HUES48 (cell line): ENCODE measurements around the gene NT5C2.

Experiments used
- H3K27ac ChIP-seq: one replicate; pipeline ENCODE4 v1.7.0; 2013; ENCODE audit warnings: low read depth, low read length, inconsistent platforms
- H3K27me3 ChIP-seq: 2 replicates; pipeline ENCODE4 v1.6.1; 2013; ENCODE audit warnings: mild to moderate bottlenecking, low read length; ENCODE audit not compliant: control insufficient read depth, insufficient read depth
- H3K36me3 ChIP-seq: 2 replicates; pipeline ENCODE4 v1.6.1; 2013; ENCODE audit warnings: low read length; ENCODE audit not compliant: control insufficient read depth, insufficient read depth
- H3K4me1 ChIP-seq: 2 replicates; pipeline ENCODE4 v1.6.1; 2013; ENCODE audit warnings: mild to moderate bottlenecking, low read length; ENCODE audit not compliant: control insufficient read depth, insufficient read depth
- H3K4me3 ChIP-seq: 2 replicates; pipeline ENCODE4 v1.5.1; 2013; ENCODE audit warnings: mild to moderate bottlenecking, low read depth, low read length
- H3K9ac ChIP-seq: 2 replicates; pipeline ENCODE4 v1.6.1; 2013; ENCODE audit warnings: mild to moderate bottlenecking, low read depth, low read length, moderate library complexity
- H3K9me3 ChIP-seq: 2 replicates; pipeline ENCODE4 v1.6.1; 2013; ENCODE audit warnings: low read length; ENCODE audit not compliant: control insufficient read depth, insufficient read depth

NT5C2 gene

DNA sequence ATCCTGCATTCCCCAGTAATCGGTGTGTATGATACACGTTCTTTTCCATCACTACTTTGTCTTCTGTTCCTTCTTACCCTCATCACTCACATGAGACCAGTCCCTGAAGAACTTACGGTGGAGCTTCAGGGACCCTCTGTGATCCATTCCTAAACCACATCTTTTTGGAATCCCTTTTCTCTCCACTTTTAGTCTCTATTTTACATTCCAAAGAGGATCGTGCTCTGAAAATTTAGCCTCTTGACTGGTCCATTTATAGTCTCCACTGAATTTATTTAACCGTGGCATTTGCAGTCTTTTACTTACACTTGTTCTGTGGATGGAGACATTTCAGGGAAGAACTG is 109.1 kb downstream of the NT5C2 start:
- Histone ChIP-seq H3K27ac (no peak overlapping the region), H3K9me3 (no peaks in the 10 kb centered on the region), H3K36me3 (peaks cover 55% of the 10 kb centered on the region), H3K9ac (no peak overlapping the region), H3K27me3 (no peaks in the 10 kb centered on the region), H3K4me3 (no peak overlapping the region), H3K4me1 (no peaks in the 10 kb centered on the region)

DNA sequence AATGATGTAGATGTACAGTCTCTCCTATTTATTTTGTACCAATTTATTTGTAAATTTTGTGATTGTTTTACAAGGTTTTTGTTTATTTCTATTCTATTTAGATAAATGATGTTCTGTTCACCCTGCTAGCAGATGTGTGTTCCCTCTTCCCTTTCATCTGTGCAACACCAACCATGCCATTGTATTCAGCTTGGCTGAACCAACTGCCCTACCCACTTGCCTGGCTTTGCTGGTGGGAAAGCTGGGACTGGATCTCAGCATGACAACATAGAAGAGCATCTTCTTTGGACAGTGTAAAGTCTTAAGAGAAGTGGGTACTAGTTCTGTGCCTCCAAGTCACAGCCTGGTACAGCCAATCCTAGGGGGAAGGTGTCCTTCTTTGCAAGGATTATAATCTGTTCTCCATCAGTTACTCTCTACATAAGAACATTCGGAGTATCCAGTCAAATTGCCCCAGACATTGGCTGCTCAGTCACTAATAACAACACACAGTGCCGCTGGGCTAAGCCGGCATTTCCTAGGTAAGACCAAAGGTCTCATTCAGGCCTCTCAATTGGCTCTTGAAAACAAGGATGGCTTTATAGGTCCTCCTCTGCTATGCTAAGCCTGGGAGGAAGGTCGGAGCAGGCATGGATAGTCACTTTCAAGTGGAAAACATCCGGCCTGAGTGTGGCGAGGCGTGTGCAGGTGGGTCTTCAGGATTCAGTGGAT is 109.7 kb downstream of the NT5C2 start:
- Histone ChIP-seq H3K36me3 (peaks cover 50% of the 10 kb centered on the region), H3K27me3 (no peaks in the 10 kb centered on the region), H3K4me3 (no peak overlapping the region), H3K27ac (no peak overlapping the region), H3K4me1 (no peaks in the 10 kb centered on the region), H3K9me3 (no peaks in the 10 kb centered on the region), H3K9ac (no peak overlapping the region)

DNA sequence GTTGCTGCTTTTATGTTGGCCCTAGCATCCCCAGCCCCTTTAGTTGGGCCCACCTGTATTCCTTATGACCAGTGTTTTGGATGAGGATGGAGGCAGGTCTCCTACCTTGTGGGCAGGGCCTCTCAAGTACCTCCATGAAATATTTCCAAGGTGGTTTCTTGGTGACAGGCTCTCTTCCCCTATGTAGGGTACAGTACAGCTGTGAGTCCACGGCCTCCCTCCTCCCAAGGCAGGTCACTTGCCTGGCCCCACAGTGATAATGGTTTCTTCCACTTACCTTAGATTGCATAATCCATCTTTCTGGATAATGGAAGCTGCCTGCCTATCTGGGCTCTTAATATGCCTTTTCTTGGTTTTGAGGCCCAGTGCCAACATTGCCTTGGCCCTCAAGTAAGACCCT is 110.4 kb downstream of the NT5C2 start:
- H3K36me3 ChIP-seq, result peaks cover 51% of the 10 kb centered on the region
- H3K9me3 ChIP-seq, result no peaks in the 10 kb centered on the region
- no peaks in the 10 kb centered on the region for H3K4me1 ChIP-seq

DNA sequence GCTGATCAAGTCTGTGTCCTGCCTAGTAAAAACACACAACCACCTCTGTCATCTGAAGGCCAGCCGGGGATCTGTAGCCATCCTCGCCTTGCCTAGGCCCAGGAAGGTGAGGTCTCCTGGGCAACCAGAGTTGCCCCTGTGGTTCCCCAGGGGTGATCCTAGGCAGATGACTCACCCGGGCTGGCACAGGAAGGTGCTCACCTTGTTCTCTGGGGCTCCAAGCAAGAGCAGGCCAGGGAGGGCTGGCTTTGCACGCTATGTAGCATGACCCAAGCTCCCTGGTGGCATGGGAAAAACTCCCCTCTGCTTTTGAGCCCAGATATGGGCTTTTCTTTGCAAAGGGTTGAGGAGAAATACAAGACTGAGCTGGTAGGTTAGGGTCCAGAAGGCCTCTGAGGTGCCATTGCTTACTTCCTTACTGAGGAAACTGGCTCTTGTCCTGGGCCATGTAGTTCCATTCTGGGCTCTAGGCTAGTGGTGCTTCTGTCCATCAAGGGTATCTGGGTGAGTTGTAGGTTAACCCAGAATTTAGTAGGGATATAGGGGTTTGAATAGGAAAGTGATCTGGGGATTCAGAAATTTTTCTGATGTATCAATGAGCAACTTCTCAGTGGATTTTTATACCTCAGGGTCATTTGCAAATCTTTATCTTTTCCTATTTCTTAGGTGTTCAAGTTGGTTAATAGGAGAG is 112.0 kb downstream of the NT5C2 start:
- Histone ChIP-seq H3K9me3 (no peaks in the 10 kb centered on the region), H3K4me3 (no peak overlapping the region), H3K27ac (no peak overlapping the region), H3K4me1 (no peaks in the 10 kb centered on the region), H3K27me3 (no peaks in the 10 kb centered on the region), H3K36me3 (peaks cover 51% of the 10 kb centered on the region), H3K9ac (no peak overlapping the region)

More for the DNA sequence above, 110.4 kb downstream of the NT5C2 start:
- H3K9ac ChIP-seq, result no peak overlapping the region
- H3K4me3 ChIP-seq, result no peak overlapping the region
- H3K27me3 ChIP-seq, result no peaks in the 10 kb centered on the region
- no peak overlapping the region for H3K27ac ChIP-seq

DNA sequence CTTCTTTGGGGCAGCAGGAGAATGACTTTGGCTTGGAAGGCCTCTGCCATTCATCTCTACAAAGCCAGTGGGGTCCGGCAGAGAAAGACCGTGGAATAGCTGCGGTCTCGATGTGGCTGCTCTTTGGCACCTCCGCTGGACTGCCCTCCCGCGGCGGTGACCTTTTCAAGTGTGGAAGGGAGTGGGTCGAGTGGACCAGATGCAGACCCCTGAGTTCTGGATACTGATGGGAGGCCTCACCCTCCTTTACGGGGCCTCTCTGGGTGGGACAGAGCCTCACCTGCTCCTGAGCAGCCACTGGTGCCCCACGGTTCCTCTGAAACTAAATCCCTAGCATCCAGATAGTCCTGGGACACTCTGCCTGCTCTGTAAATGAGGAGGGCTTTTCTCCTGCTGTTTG is 113.1 kb downstream of the NT5C2 start:
- no peak overlapping the region for H3K4me3 ChIP-seq
- H3K9ac ChIP-seq, result no peak overlapping the region
- H3K36me3 ChIP-seq, result peaks cover 43% of the 10 kb centered on the region
- H3K4me1 ChIP-seq, result no peaks in the 10 kb centered on the region
- no peak overlapping the region for H3K27ac ChIP-seq
- no peaks in the 10 kb centered on the region for H3K27me3 ChIP-seq
- no peaks in the 10 kb centered on the region for H3K9me3 ChIP-seq

DNA sequence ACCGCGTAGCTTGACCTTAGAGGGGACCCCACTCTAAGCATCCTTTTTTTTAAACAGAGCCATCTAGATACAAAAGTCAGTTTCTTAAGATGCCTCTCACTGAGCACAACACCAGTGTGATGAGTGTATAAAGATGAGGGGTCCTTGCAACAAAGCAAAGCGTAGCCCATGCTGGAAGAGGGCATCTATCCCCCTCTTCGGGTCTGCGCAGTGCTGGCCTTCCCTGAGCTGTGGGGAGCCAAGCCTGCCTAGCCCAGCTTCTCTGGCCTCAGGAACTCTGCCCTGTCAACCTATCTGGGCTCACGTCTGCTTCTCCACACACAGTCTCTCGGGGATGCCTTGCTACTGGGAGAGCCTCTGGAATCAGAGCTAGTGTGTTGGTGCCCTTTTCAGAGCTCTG is 114.0 kb downstream of the NT5C2 start:
- Histone ChIP-seq H3K4me3 (no peak overlapping the region), H3K27me3 (no peaks in the 10 kb centered on the region), H3K9me3 (no peaks in the 10 kb centered on the region), H3K27ac (no peak overlapping the region), H3K9ac (no peak overlapping the region), H3K4me1 (no peaks in the 10 kb centered on the region), H3K36me3 (peaks cover 35% of the 10 kb centered on the region)

DNA sequence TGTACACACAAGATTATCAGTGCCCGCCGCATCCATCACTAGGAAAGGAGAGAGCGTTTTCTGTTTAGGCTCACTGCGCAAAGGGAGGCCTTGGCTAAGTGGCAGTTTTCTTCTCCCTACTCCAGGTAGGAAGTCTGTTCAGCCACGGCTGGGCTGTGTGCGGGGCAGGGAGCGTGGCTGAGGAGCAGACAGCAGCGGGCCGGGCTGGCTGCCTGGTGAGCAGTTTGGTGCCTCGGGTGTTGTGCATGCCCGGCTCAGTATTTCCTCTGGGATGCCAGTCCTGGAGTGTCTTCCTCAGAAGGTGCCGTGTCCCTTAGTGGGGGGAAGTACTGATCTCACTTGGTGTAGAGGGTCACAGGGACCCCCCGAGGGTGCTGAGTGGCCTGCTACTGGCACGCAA is 114.4 kb downstream of the NT5C2 start:
- peaks cover 31% of the 10 kb centered on the region for H3K36me3 ChIP-seq
- no peaks in the 10 kb centered on the region for H3K27me3 ChIP-seq
- no peaks in the 10 kb centered on the region for H3K9me3 ChIP-seq
- H3K4me3 ChIP-seq, result no peak overlapping the region
- H3K4me1 ChIP-seq, result no peaks in the 10 kb centered on the region
- H3K27ac ChIP-seq, result no peak overlapping the region
- no peak overlapping the region for H3K9ac ChIP-seq

DNA sequence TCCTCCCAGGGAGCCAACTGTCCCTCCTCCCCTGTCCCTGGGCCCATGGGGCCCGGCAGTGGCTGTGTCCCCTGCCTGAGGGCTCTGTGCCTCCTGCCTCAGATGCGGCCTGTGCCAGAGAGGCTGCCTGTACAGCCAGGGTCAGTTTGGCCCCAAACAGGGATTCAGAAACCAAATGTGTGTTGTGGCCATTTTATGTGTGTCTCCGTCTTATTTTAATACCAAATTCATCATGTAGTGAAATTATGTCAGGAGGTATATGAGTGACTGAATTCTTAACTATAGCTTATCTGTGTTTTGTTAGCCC is 114.8 kb downstream of the NT5C2 start:
- H3K27ac ChIP-seq, result no peak overlapping the region
- H3K9ac ChIP-seq, result no peak overlapping the region
- peaks cover 27% of the 10 kb centered on the region for H3K36me3 ChIP-seq
- no peak overlapping the region for H3K4me3 ChIP-seq
- H3K27me3 ChIP-seq, result no peaks in the 10 kb centered on the region
- H3K4me1 ChIP-seq, result no peaks in the 10 kb centered on the region
- H3K9me3 ChIP-seq, result no peaks in the 10 kb centered on the region

DNA sequence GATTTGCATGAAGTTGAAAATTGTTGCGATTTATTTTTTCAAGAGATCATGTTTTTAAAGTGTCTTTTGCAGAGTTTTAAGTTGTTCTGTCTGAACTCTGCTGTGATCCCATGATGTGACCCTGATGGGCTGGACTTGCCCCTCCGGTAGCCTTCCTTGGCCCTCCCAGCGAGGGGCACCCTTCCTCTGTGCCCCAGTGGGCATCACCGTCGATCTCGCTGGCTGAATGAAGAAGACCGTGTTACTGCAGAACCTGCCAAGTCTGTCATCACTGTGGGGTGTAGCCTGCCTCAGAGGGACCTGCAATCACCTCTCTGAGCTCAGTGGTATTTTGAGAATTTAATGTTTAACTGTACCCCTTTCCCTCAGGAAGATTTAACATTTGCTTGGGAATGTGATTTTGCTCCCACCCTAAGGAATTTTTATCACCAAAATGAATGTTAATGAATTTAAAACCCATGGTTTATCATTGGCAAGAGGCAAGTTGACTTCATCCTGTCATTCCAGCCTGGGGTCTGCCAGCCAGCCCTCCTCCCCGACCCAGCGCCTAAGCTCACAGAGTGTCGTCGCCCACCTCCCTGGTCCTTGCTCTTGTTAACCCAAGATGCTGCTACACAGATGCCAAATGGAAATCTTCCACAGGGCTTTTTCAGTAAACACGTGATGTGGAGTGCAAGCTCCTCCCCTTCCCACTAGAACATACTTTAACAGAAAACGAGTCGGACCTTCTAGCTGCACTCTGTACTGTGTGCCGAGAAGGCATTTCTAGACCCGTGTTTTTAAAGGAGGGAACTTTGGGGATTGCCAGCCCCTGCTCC is 115.4 kb downstream of the NT5C2 start:
- H3K4me1 ChIP-seq, result no peaks in the 10 kb centered on the region
- H3K27ac ChIP-seq, result no peak overlapping the region
- H3K4me3 ChIP-seq, result no peak overlapping the region
- no peaks in the 10 kb centered on the region for H3K27me3 ChIP-seq
- peaks cover 23% of the 10 kb centered on the region for H3K36me3 ChIP-seq
- no peak overlapping the region for H3K9ac ChIP-seq
- H3K9me3 ChIP-seq, result no peaks in the 10 kb centered on the region

DNA sequence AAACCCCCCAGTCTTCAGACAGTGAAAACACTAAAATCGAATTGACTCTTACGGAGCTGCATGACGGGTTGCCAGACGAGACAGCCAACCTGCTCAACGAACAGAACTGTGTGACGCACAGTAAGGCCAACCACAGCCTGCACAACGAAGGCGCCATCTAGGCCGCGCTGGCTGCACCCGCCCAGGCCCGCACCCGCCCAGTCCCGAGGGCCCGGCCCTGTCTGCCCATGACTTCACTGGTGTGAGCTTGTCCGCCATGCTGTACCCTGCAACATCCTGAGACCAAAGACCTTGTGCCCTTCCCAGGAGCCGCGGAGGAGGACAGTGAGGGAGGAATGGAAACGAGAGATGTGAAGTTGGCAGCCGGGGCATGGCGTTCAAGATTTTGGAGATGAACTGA is 116.1 kb downstream of the NT5C2 start:
- H3K4me1 ChIP-seq, result no peaks in the 10 kb centered on the region
- H3K27me3 ChIP-seq, result no peaks in the 10 kb centered on the region
- H3K9me3 ChIP-seq, result no peaks in the 10 kb centered on the region
- no peak overlapping the region for H3K9ac ChIP-seq
- H3K4me3 ChIP-seq, result no peak overlapping the region
- H3K36me3 ChIP-seq, result peaks cover 23% of the 10 kb centered on the region
- no peak overlapping the region for H3K27ac ChIP-seq

DNA sequence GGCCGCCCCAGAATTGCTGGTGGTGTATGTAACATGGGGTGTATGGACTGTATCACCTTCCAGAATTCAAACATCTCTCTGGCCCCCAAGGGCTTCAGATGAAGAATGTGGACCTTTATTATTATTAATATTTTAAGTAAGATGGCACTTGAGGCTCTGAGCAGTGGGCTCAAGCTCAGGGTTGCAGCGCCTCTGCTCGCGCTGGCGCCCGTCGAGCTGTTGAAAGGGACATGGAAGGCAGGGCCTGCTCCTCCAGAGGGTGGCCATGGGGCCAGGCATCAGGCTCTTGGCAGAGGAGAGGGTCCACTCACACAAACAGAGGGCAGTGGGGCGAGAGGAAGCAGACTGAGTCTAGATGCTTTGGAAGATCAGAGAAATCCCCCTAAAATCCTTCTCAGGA is 120.2 kb downstream of the NT5C2 start:
- Histone ChIP-seq H3K4me1 (peaks cover 4% of the 10 kb centered on the region; the same call in 1 of the 2 replicates), H3K27me3 (no peaks in the 10 kb centered on the region), H3K36me3 (peaks cover 20% of the 10 kb centered on the region), H3K4me3 (no peak overlapping the region), H3K9ac (no peak overlapping the region), H3K27ac (no peak overlapping the region), H3K9me3 (no peaks in the 10 kb centered on the region)
